ENCODE measurements around the gene PLPP6. TPM values are rescaled to one million over a fixed set of nuclear protein-coding genes. Genes with fewer than 3 reads are reported as not detected.

Gene PLPP6
- total and polyA plus RNA-seq, 2 of the 13 experiments (the other 11 are each of a cell fraction or from before 2014, with no cell fraction given): 12.1 to 15.5 TPM

DNA sequence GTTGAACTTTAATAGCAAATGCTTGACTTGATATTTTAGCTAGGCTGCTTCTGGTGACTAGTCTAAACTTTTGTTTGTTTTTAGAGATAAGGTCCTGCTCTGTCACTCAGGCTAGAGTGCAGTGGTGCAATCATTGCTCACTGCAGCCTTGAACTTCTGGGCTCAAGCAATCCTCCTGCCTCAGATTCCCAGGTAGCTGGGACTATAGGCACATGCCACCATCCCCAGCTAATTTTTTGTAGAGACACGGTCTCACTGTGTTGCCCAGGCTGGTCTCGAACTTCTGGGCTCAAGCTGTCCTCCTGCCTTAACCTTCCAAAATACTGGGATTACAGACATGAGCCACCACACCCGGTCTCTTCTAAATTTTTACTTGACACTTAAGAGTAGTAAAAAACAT is 38.0 kb downstream of the PLPP6 start (continued):
- TF ChIP-seq, protein P1, sequence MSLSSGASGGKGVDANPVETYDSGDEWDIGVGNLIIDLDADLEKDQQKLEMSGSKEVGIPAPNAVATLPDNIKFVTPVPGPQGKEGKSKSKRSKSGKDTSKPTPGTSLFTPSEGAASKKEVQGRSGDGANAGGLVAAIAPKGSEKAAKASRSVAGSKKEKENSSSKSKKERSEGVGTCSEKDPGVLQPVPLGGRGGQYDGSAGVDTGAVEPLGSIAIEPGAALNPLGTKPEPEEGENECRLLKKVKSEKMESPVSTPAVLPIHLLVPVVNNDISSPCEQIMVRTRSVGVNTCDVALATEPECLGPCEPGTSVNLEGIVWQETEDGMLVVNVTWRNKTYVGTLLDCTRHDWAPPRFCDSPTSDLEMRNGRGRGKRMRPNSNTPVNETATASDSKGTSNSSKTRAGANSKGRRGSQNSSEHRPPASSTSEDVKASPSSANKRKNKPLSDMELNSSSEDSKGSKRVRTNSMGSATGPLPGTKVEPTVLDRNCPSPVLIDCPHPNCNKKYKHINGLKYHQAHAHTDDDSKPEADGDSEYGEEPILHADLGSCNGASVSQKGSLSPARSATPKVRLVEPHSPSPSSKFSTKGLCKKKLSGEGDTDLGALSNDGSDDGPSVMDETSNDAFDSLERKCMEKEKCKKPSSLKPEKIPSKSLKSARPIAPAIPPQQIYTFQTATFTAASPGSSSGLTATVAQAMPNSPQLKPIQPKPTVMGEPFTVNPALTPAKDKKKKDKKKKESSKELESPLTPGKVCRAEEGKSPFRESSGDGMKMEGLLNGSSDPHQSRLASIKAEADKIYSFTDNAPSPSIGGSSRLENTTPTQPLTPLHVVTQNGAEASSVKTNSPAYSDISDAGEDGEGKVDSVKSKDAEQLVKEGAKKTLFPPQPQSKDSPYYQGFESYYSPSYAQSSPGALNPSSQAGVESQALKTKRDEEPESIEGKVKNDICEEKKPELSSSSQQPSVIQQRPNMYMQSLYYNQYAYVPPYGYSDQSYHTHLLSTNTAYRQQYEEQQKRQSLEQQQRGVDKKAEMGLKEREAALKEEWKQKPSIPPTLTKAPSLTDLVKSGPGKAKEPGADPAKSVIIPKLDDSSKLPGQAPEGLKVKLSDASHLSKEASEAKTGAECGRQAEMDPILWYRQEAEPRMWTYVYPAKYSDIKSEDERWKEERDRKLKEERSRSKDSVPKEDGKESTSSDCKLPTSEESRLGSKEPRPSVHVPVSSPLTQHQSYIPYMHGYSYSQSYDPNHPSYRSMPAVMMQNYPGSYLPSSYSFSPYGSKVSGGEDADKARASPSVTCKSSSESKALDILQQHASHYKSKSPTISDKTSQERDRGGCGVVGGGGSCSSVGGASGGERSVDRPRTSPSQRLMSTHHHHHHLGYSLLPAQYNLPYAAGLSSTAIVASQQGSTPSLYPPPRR (CRISPR knock-in tag; IDR thresholded peaks at IDR 0.05; ENCODE audit: borderline replicate concordance): peak; percentile 50; the same call in 1 of the 2 replicates
- TF ChIP-seq NR2F6 (IDR thresholded peaks at IDR 0.05) (peak; percentile 57), NR2F6 (CRISPR knock-in tag; IDR thresholded peaks at IDR 0.05) (peak; percentile 83), THAP11 (CRISPR knock-in tag; IDR thresholded peaks at IDR 0.05) (peak; percentile 52), NR2F2 (IDR thresholded peaks at IDR 0.05; ENCODE audit: borderline replicate concordance, low read depth) (peak; percentile 36; the same call in 1 of the 2 replicates), SKI (IDR thresholded peaks at IDR 0.05; ENCODE audit: partially characterized antibody) (peak; percentile 61), HIVEP1 (CRISPR knock-in tag; IDR thresholded peaks at IDR 0.05) (no peak), SALL1 (CRISPR knock-in tag; IDR thresholded peaks at IDR 0.05) (peak; percentile 98), RXRB (CRISPR knock-in tag; IDR thresholded peaks at IDR 0.05; ENCODE audit: borderline replicate concordance) (peak; percentile 87), SP1 (IDR thresholded peaks at IDR 0.05) (no peak), SP1 (CRISPR knock-in tag; IDR thresholded peaks at IDR 0.05) (peak; percentile 41; the same call in 1 of the 2 replicates), PHF8 (CRISPR knock-in tag; IDR thresholded peaks at IDR 0.05) (0 out of 2 replicates have a peak, but pooled peaks have one; percentile 27), FOXA1 (IDR thresholded peaks at IDR 0.05) (no peak), FOXA1 (CRISPR knock-in tag; IDR thresholded peaks at IDR 0.05) (peak; percentile 79), ZNF512B (CRISPR knock-in tag; IDR thresholded peaks at IDR 0.05; ENCODE audit: borderline replicate concordance) (no peak), ZFP82 (CRISPR knock-in tag; IDR thresholded peaks at IDR 0.05; ENCODE audit: borderline replicate concordance) (no peak), ZNF607 (CRISPR knock-in tag; IDR thresholded peaks at IDR 0.05; ENCODE audit: borderline replicate concordance) (0 out of 2 replicates have a peak, but pooled peaks have one; percentile 23), RCOR2 (CRISPR knock-in tag; IDR thresholded peaks at IDR 0.05) (peak; percentile 53; the same call in 1 of the 2 replicates), ADNP (CRISPR knock-in tag; IDR thresholded peaks at IDR 0.05) (peak; percentile 75; the same call in 1 of the 2 replicates), ZFP1 (CRISPR knock-in tag; IDR thresholded peaks at IDR 0.05) (peak; percentile 86; the same call in 1 of the 2 replicates), ZNF350 (CRISPR knock-in tag; IDR thresholded peaks at IDR 0.05; ENCODE audit: borderline replicate concordance, low read depth) (0 out of 2 replicates have a peak, but pooled peaks have one; percentile 44)
- TF ChIP-seq, protein P2, sequence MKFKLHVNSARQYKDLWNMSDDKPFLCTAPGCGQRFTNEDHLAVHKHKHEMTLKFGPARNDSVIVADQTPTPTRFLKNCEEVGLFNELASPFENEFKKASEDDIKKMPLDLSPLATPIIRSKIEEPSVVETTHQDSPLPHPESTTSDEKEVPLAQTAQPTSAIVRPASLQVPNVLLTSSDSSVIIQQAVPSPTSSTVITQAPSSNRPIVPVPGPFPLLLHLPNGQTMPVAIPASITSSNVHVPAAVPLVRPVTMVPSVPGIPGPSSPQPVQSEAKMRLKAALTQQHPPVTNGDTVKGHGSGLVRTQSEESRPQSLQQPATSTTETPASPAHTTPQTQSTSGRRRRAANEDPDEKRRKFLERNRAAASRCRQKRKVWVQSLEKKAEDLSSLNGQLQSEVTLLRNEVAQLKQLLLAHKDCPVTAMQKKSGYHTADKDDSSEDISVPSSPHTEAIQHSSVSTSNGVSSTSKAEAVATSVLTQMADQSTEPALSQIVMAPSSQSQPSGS (CRISPR knock-in tag; IDR thresholded peaks at IDR 0.05): peak; percentile 80

All from HepG2 (cell line).